ENCODE data around the gene ARPC3.
"Not testable (repeated sequence)": the region's sequence is repeated elsewhere in the genome, so short reads cannot be mapped to it uniquely, and the experiment has no call there.

The ARPC3 gene

GRCh38 chr12:110431957-110432587 is 18.1 kb downstream of the ARPC3 start:
- no peak for TF ChIP-seq CTCF (conservative IDR thresholded peaks at IDR 0.05; ENCODE audit: low read depth, low read length)
- H3K4me3 ChIP-seq (ENCODE audit: low read depth, low read length): no peak overlapping the region
- DNase-seq (ENCODE audit: low read depth): no peak

DNA sequence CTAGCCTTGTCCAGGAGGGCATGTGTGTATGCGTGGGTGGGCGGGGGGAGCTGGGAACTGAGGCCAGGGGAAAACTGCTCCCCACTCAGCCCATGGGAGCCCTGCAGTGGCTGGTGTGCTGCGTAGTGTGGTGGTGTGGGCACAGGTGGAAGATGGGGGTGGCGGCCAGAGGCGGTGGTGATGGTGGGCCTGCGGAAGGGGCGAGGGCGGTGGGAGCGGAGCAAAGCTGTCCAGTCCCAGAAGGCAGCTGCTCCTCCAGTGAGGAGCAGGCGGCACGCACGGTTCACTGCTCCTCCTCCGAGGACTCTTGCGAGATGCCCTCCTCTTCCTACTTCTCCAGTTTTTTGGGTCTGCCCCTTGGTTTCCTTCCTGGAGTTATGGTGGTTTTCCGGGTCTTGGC is 20.5 kb downstream of the ARPC3 start:
- not testable (repeated sequence) for H3K4me3 ChIP-seq (ENCODE audit: low read depth, low read length); DNase-seq (ENCODE audit: low read depth)

- no peak for DNase-seq (ENCODE audit: low read depth)
These were observed 23.7 kb downstream of the ARPC3 start for GRCh38 chr12:110426406-110426805.

DNA sequence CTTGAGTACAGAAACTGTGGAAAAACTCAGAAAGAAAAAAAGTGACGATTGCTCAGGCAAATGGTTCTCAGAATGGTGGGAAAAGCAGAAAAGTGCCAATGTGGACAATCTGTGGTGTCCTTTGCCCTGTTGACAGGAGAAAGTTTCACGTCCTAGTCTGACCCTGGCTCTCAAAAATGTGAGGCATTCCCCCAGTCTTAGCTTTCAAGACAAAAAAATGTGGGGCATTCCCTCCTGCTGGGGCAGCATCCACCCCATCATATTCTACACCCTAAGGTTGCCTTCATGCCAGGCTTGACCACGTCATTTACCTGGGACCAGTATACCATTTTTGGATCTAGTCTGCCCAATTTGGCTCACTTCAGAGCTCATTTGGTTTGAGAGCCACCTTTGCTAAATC is 25.9 kb downstream of the ARPC3 start:
- no peak overlapping the region for H3K4me3 ChIP-seq (ENCODE audit: low read depth, low read length)
- TF ChIP-seq CTCF (conservative IDR thresholded peaks at IDR 0.05; ENCODE audit: low read depth, low read length): no peak
- DNase-seq (ENCODE audit: low read depth): peak; percentile 26

More at GRCh38 chr12:110426406-110426805, 23.7 kb downstream of the ARPC3 start:
- TF ChIP-seq CTCF (conservative IDR thresholded peaks at IDR 0.05; ENCODE audit: low read depth, low read length): no peak
- no peak overlapping the region for H3K4me3 ChIP-seq (ENCODE audit: low read depth, low read length)

GRCh38 chr12:110421701-110422100 is 28.4 kb downstream of the ARPC3 start:
- DNase-seq (ENCODE audit: low read depth): no peak
- TF ChIP-seq CTCF (conservative IDR thresholded peaks at IDR 0.05; ENCODE audit: low read depth, low read length): no peak
- no peak overlapping the region for H3K4me3 ChIP-seq (ENCODE audit: low read depth, low read length)

DNA sequence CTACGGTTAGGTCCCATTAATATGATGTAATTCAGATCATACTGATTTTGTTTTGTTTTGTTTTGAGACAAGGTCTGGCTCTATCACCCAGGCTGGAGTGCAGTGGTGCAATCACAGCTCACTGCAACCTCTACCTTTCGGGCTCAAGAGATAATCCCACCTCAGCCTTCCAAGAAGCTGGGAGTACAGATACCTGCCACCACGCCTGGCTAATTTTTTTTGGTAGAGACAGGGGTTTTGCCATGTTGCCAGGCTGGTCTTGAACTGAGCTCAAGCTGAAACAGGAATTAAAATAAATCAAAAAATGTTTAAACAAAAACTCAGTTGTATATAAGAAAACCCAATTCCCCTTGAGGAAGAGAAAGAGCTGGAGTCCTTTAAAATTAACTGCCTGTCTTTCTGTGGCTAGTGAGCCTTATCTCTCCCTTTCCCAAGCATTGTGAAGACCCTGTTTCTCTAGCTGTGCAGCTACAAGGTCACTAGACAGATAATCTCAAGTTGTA is 28.9 kb downstream of the ARPC3 start:
- DNase-seq (ENCODE audit: low read depth): no peak
- no peak for TF ChIP-seq CTCF (conservative IDR thresholded peaks at IDR 0.05; ENCODE audit: low read depth, low read length)

DNA sequence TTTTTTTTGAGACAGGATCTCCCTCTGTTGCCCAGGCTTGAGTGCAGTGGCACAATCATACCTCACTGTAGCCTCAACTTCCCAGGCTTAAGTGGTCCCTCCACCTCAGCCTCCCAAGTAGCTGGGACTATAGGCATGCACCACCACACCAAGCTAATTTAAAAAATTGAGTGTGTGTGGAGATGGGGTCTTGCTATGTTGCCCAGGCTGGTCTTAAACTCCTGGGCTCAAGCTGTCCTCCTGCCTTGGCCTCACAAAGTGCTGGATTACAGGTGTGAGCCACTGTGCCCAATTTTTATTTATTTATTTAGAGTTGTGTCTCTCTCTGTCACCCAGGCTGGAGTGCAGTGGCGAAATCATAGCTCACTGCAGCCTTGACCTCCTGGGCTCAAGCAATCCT is 29.5 kb downstream of the ARPC3 start:
- not testable (repeated sequence) for DNase-seq (ENCODE audit: low read depth); H3K4me3 ChIP-seq (ENCODE audit: low read depth, low read length)

More for the DNA sequence above, 28.9 kb downstream of the ARPC3 start:
- H3K4me3 ChIP-seq (ENCODE audit: low read depth, low read length): no peak overlapping the region

- DNase-seq (ENCODE audit: low read depth): not testable (repeated sequence)
These were observed 33.0 kb downstream of the ARPC3 start for GRCh38 chr12:110417113-110417512.

GRCh38 chr12:110410086-110410485 is 40.1 kb downstream of the ARPC3 start:
- DNase-seq (ENCODE audit: low read depth); H3K4me3 ChIP-seq (ENCODE audit: low read depth, low read length): not testable (repeated sequence)

More at GRCh38 chr12:110417113-110417512, 33.0 kb downstream of the ARPC3 start:
- not testable (repeated sequence) for H3K4me3 ChIP-seq (ENCODE audit: low read depth, low read length)

GRCh38 chr12:110405126-110405662 is 44.9 kb downstream of the ARPC3 start:
- not testable (repeated sequence) for H3K4me3 ChIP-seq (ENCODE audit: low read depth, low read length)

More at GRCh38 chr12:110405126-110405662, 44.9 kb downstream of the ARPC3 start:
- DNase-seq (ENCODE audit: low read depth): not testable (repeated sequence)
